Ovary (tissue), 9 donors: ENCODE measurements around the gene NPAS4. TPM values are rescaled to one million over a fixed set of nuclear protein-coding genes. Genes with fewer than 3 reads are reported as not detected.

Experiments used
- DNase-seq, 5 donors: peaks; one replicate each; pipeline ENCODE4 v3.0.0-alpha.2; 2019 to 2020
- H3K27ac ChIP-seq, 2 donors: fragments of 200-600 bp; one replicate each; pipeline versions ENCODE4 v1.5.1 to v1.8.0; 2019 to 2022
- H3K27me3 ChIP-seq: fragments of 200-600 bp; one replicate; pipeline ENCODE4 v1.8.0; 2022
- H3K36me3 ChIP-seq: fragments of 200-600 bp; sonication (generic); one replicate; pipeline ENCODE4 v1.5.1; 2019
- H3K4me1 ChIP-seq: one replicate; pipeline ENCODE4 v1.8.1; 2013; ENCODE audit warnings: mild to moderate bottlenecking, moderate library complexity; ENCODE audit not compliant: insufficient read depth
- H3K4me3 ChIP-seq: fragments of 200-600 bp; sonication (generic); one replicate; pipeline ENCODE4 v1.5.1; 2017
- H3K9me3 ChIP-seq, 2 donors: fragments of 200-600 bp in 1 of 2; sonication (generic) in 1 of 2; one replicate each; pipeline versions ENCODE4 v1.5.1 to v1.8.1; 2013 to 2019; ENCODE audit warnings: mild to moderate bottlenecking in 1 of 2, moderate library complexity in 1 of 2
- CTCF ChIP-seq, 3 donors: fragments of 450-650 bp in 2 of 3; fragments of 200-600 bp in 1 of 3; IDR thresholded peaks; one replicate each; pipeline versions ENCODE4 v1.5.1 to v1.8.0; 2016 to 2022; ENCODE audit warnings: antibody characterized with exemption in 3 of 3, mild to moderate bottlenecking in 1 of 3
- EP300 ChIP-seq: sonication (generic); formaldehyde crosslinking; IDR thresholded peaks from one replicate; pipeline ENCODE4 v1.6.1; 2017; ENCODE audit warnings: antibody characterized with exemption
- POLR2A ChIP-seq: fragments of 450-650 bp; IDR thresholded peaks from one replicate; pipeline ENCODE4 v1.6.1; 2017; ENCODE audit warnings: antibody characterized with exemption, mild to moderate bottlenecking, moderate library complexity
- WGBS, 3 donors: extraction: QIAGEN DNeasy Blood & Tissue Kit in 1 of 3; methylation state at CpG; one replicate each; pipeline versions ENCODE4 v1.1.5 to v1.1.7; 2013 to 2017; 5-methylcytosine and 5-hydroxymethylcytosine counted together
- intact Hi-C, 4 donors: fragments of 100-400 bp; cut with DNase I; formaldehyde crosslinking; loops; one replicate each; pipeline versions ENCODE4 v1.11.0 to v1.15.1; 2022 to 2023
- polyA plus RNA-seq, 2 donors: library from polyadenylated mRNA; stranded (reverse); fragments of 200-250 nt in 1 of 2; fragments of 350-450 nt in 1 of 2; fragmentation: Illumina TruSeq in 1 of 2; extraction: RNeasy Lipid Tissue Mini Kit (QIAGEN cat#74804) in 1 of 2; gene quantifications; one replicate each; pipeline ENCODE4 v1.2.3, GENCODE V29; 2013 to 2014
- small RNA-seq: library from RNA; depleted of rRNA; stranded (forward); fragments of <200 nt; gene quantifications from one replicate; pipeline ENCODE3, GENCODE V24; 2016
- total RNA-seq, 7 donors: library from RNA; depleted of rRNA in 2 of 7; stranded (reverse); fragments of >200 nt in 2 of 7; fragmentation: NEBNext Ultra II Directional in 3 of 7; extraction: Animal tissue kit (Norgen Biotek cat#: 25700) in 3 of 7; gene quantifications; one replicate each; pipeline versions ENCODE4 v1.1.0 to v1.2.4, GENCODE V29; 2016 to 2023
- donor health status: DM: no; HTN: no; CAD: no; lungs with moderate emphysema.
- donor health status: DM: no; HTN: no; CAD: no.
- donor health status: Bipolar disorder and iron deficiency.
- donor health status: DM: yes; HTN: yes; CAD: no.
- donor health status: DM: no; HTN: no; CAD: no.
- donor health status: DM: yes; HTN: yes; CAD: no.

The NPAS4 gene
- total and polyA plus RNA-seq, 9 donors, result 0.07 to 3.3 (median 0.32) TPM; not detected in 2

GRCh38 chr11:66475349-66476172 is 54.7 kb downstream of the NPAS4 start:
- no peaks in the 10 kb centered on the region for H3K9me3 ChIP-seq
- no peak overlapping the region for H3K4me3 ChIP-seq
- intact Hi-C loops, result loop anchor here in 1 of 4 donors (10.0 kb wide), 1 partner anchor 199 kb away; the partner anchor contains the start of gene RBM4B
- TF ChIP-seq POLR2A, result no peak
- TF ChIP-seq CTCF (IDR thresholded peaks at IDR 0.05), result no peak
- TF ChIP-seq EP300, result no peak
- H3K36me3 ChIP-seq, result no peaks in the 10 kb centered on the region
- WGBS, 3 donors, result 88 to 92% (median 89%) methylated on average over 22 to 44 of the region's 44 CpGs
- H3K27ac ChIP-seq, result no peak overlapping the region
- H3K4me1 ChIP-seq, result no peaks in the 10 kb centered on the region
- no peak for DNase-seq
- no peaks in the 10 kb centered on the region for H3K27me3 ChIP-seq

Small RNAs within 50 kb of the gene (small RNA-seq; reads per million reads assigned to genes)
- gene RF00017 (not detected), gene RF00416 (not detected), gene RNU1-84P (not detected)

Other genes starting within 250 kb of the NPAS4 start
- gene KLC2, start 163.3 kb upstream of the NPAS4 start, total RNA-seq, result 10 to 100 TPM; 15.7 to 47.8 (median 38.8) TPM
- gene KLC2, start 163.3 kb upstream of the NPAS4 start, polyA plus RNA-seq, result 10 to 100 TPM in 1 of 2 donors, 1 to 10 TPM in 1; 4.6 to 19.4 TPM
- 100 to 1,000 TPM in 5 of 7 donors, 10 to 100 TPM in 2; 54.6 to 140 (median 119) TPM for gene RAB1B, start 152.4 kb upstream of the NPAS4 start, total RNA-seq
- 100 to 1,000 TPM in 1 of 2 donors, 10 to 100 TPM in 1; 57.1 to 132 TPM for gene RAB1B, start 152.4 kb upstream of the NPAS4 start, polyA plus RNA-seq
- gene CNIH2, start 142.9 kb upstream of the NPAS4 start, total RNA-seq, result 1 to 10 TPM in 2 of 7 donors, under 1 TPM in 4, not detected in 1; 0.33 to 2.5 (median 0.85) TPM
- gene CNIH2, start 142.9 kb upstream of the NPAS4 start, polyA plus RNA-seq, result under 1 TPM; 0.36 to 0.48 TPM
- 10 to 100 TPM; 43.8 to 91.0 (median 67.5) TPM for gene YIF1A, start 131.9 kb upstream of the NPAS4 start, total RNA-seq
- gene YIF1A, start 131.9 kb upstream of the NPAS4 start, polyA plus RNA-seq, result 10 to 100 TPM; 39.3 to 63.9 TPM
- 10 to 100 TPM in 1 of 7 donors, under 1 TPM in 3, not detected in 3; 0.20 to 10.8 (median 0.60) TPM for gene TMEM151A, start 129.1 kb upstream of the NPAS4 start, total RNA-seq
- under 1 TPM in 1 of 2 donors, not detected in 1; 0.15 TPM for gene TMEM151A, start 129.1 kb upstream of the NPAS4 start, polyA plus RNA-seq
- gene CD248, start 104.0 kb upstream of the NPAS4 start, total RNA-seq, result 10 to 100 TPM in 6 of 7 donors, 1 to 10 TPM in 1; 4.9 to 47.9 (median 19.9) TPM
- gene CD248, start 104.0 kb upstream of the NPAS4 start, polyA plus RNA-seq, result 10 to 100 TPM in 1 of 2 donors, 1 to 10 TPM in 1; 6.3 to 17.2 TPM
- 1 to 10 TPM; 1.8 to 9.5 (median 6.3) TPM for gene RIN1, start 84.6 kb upstream of the NPAS4 start, total RNA-seq
- gene RIN1, start 84.6 kb upstream of the NPAS4 start, polyA plus RNA-seq, result 1 to 10 TPM in 1 of 2 donors, under 1 TPM in 1; 0.52 to 3.5 TPM
- 10 to 100 TPM; 19.9 to 32.2 (median 23.4) TPM for gene BRMS1, start 75.9 kb upstream of the NPAS4 start, total RNA-seq
- gene BRMS1, start 75.9 kb upstream of the NPAS4 start, polyA plus RNA-seq, result 10 to 100 TPM; 17.5 to 31.0 TPM
- 10 to 100 TPM; 30.7 to 44.9 (median 37.8) TPM for gene B4GAT1, start 73.4 kb upstream of the NPAS4 start, total RNA-seq
- 10 to 100 TPM; 53.2 to 54.2 TPM for gene B4GAT1, start 73.4 kb upstream of the NPAS4 start, polyA plus RNA-seq
- gene SLC29A2, start 49.3 kb upstream of the NPAS4 start, total RNA-seq, result 1 to 10 TPM in 4 of 7 donors, under 1 TPM in 3; 0.48 to 3.1 (median 1.3) TPM
- under 1 TPM; 0.70 to 0.71 TPM for gene SLC29A2, start 49.3 kb upstream of the NPAS4 start, polyA plus RNA-seq
- 10 to 100 TPM; 30.9 to 53.5 (median 44.1) TPM for gene MRPL11, start 17.8 kb downstream of the NPAS4 start, total RNA-seq
- gene MRPL11, start 17.8 kb downstream of the NPAS4 start, polyA plus RNA-seq, result 10 to 100 TPM; 38.9 to 41.4 TPM
- gene PELI3, start 45.9 kb downstream of the NPAS4 start, total RNA-seq, result 10 to 100 TPM; 13.9 to 29.6 (median 21.7) TPM
- 10 to 100 TPM in 1 of 2 donors, 1 to 10 TPM in 1; 7.6 to 18.5 TPM for gene PELI3, start 45.9 kb downstream of the NPAS4 start, polyA plus RNA-seq
- 10 to 100 TPM in 5 of 7 donors, 1 to 10 TPM in 2; 6.5 to 19.3 (median 13.1) TPM for gene DPP3, start 59.4 kb downstream of the NPAS4 start, total RNA-seq
- gene DPP3, start 59.4 kb downstream of the NPAS4 start, polyA plus RNA-seq, result 1 to 10 TPM; 8.2 TPM
- gene BBS1, start 89.6 kb downstream of the NPAS4 start, total RNA-seq, result 10 to 100 TPM; 54.7 to 78.3 (median 69.1) TPM
- 10 to 100 TPM; 33.8 to 41.6 TPM for gene BBS1, start 89.6 kb downstream of the NPAS4 start, polyA plus RNA-seq
- gene ZDHHC24, start 125.0 kb downstream of the NPAS4 start, total RNA-seq, result 10 to 100 TPM in 2 of 7 donors, 1 to 10 TPM in 5; 5.1 to 14.5 (median 8.9) TPM
- 1 to 10 TPM; 6.3 to 9.1 TPM for gene ZDHHC24, start 125.0 kb downstream of the NPAS4 start, polyA plus RNA-seq
- under 1 TPM in 5 of 7 donors, not detected in 2; 0.11 to 0.28 (median 0.25) TPM for gene ACTN3, start 125.9 kb downstream of the NPAS4 start, total RNA-seq
- under 1 TPM in 1 of 2 donors, not detected in 1; 0.22 TPM for gene ACTN3, start 125.9 kb downstream of the NPAS4 start, polyA plus RNA-seq
- 100 to 1,000 TPM in 5 of 7 donors, 10 to 100 TPM in 2; 52.6 to 188 (median 106) TPM for gene CTSF, start 147.6 kb downstream of the NPAS4 start, total RNA-seq
- 100 to 1,000 TPM; 177 to 222 TPM for gene CTSF, start 147.6 kb downstream of the NPAS4 start, polyA plus RNA-seq
- under 1 TPM; 0.33 to 0.60 (median 0.46) TPM for gene CCDC87, start 172.0 kb downstream of the NPAS4 start, total RNA-seq
- under 1 TPM; 0.13 to 0.20 TPM for gene CCDC87, start 172.0 kb downstream of the NPAS4 start, polyA plus RNA-seq
- 10 to 100 TPM; 27.7 to 53.1 (median 49.1) TPM for gene CCS, start 172.2 kb downstream of the NPAS4 start, total RNA-seq
- 10 to 100 TPM; 15.7 to 55.0 TPM for gene CCS, start 172.2 kb downstream of the NPAS4 start, polyA plus RNA-seq
- gene RBM14, start 195.6 kb downstream of the NPAS4 start, total RNA-seq, result 10 to 100 TPM; 36.5 to 89.6 (median 71.9) TPM
- 10 to 100 TPM; 28.9 to 35.4 TPM for gene RBM14, start 195.6 kb downstream of the NPAS4 start, polyA plus RNA-seq
- 100 to 1,000 TPM in 5 of 7 donors, 10 to 100 TPM in 2; 64.0 to 142 (median 121) TPM for gene RBM4, start 217.7 kb downstream of the NPAS4 start, total RNA-seq
- 100 to 1,000 TPM; 117 to 177 TPM for gene RBM4, start 217.7 kb downstream of the NPAS4 start, polyA plus RNA-seq